ENCODE data around the gene ATAD1.
"Not testable (repeated sequence)": the region's sequence is repeated elsewhere in the genome, so short reads cannot be mapped to it uniquely, and the experiment has no call there.

The ATAD1 gene

DNA sequence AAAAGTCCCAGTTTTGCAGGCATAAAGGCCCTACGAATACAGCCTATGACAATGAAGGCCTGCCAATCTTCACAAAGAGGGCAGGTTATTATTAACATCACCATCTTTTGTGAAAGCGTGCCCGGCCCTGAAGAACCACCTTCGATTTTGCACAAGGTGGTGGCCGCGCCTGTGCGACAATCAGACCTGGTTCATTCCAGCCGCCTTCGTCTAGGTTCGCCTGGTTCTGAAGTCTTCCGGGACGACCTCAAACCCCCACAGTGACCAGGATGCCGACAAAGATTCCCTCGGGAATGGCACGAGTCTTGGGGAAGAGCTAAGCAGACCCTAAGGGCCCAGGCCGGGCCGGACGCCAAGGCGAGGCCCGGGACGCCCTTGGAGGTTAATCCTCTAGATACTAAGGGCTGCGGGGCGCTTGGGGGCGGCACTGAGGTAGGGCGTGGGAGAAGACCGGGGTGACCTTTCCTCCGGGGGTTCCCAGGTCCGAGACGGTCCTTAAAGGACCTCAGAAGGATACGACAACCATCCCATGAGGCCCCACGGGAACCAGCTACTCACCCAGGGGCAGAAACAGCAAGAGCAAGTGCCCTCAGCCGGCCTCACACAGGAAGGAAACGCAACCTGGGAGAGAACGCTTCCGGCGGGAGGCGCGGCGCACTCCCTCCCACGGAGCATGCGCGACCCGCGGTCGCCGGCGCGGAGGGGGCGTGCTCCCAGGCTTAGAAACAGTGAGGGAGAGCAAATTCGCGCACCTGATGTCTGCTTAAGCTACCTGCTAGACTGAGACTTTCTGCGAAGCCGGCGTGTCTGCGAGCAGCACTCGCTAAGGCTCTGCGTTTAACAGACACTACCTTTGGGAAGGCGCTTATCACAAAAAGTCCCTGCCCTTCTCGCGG, at the start of gene ATAD1:
Gene ATAD1 (minus strand): TSS at position 618 of the 896 bp plus-strand sequence. CDS start 3,627 bp downstream, outside the sequence.
- peak; percentile 88 for DNase-seq (ENCODE audit: low spot score)

DNA sequence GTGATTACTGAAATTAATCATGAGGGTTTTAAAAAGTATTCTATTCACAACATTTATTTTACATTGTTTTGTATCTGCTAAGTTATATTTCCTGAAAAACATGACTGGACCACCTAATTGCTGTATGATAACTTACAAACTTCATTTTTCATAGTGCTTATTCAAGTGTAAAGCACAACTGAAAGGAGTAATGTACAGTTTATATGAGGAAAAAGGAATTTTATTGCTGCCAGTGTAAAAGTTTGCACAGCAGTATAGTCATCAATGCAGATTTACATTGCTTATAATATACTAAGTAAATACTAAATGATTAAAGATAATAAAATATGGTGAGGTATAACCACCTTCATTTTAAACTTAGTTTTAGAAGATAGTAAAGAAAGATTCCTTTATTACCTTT, 49.4 kb upstream of the ATAD1 start:
- no peak for DNase-seq (ENCODE audit: low spot score)

- no peak for DNase-seq (ENCODE audit: low spot score)
Measured at GRCh38 chr10:87866412-87866974, 48.5 kb upstream of the ATAD1 start.

GRCh38 chr10:87865241-87865881, 47.3 kb upstream of the ATAD1 start:
- no peak for DNase-seq (ENCODE audit: low spot score)

GRCh38 chr10:87864496-87865059, 46.6 kb upstream of the ATAD1 start:
- DNase-seq (ENCODE audit: low spot score): no peak

DNA sequence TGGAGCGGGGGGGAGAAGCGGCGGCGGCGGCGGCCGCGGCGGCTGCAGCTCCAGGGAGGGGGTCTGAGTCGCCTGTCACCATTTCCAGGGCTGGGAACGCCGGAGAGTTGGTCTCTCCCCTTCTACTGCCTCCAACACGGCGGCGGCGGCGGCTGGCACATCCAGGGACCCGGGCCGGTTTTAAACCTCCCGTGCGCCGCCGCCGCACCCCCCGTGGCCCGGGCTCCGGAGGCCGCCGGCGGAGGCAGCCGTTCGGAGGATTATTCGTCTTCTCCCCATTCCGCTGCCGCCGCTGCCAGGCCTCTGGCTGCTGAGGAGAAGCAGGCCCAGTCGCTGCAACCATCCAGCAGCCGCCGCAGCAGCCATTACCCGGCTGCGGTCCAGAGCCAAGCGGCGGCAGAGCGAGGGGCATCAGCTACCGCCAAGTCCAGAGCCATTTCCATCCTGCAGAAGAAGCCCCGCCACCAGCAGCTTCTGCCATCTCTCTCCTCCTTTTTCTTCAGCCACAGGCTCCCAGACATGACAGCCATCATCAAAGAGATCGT, 46.0 kb upstream of the ATAD1 start:
- DNase-seq (ENCODE audit: low spot score): not testable (repeated sequence)

DNA sequence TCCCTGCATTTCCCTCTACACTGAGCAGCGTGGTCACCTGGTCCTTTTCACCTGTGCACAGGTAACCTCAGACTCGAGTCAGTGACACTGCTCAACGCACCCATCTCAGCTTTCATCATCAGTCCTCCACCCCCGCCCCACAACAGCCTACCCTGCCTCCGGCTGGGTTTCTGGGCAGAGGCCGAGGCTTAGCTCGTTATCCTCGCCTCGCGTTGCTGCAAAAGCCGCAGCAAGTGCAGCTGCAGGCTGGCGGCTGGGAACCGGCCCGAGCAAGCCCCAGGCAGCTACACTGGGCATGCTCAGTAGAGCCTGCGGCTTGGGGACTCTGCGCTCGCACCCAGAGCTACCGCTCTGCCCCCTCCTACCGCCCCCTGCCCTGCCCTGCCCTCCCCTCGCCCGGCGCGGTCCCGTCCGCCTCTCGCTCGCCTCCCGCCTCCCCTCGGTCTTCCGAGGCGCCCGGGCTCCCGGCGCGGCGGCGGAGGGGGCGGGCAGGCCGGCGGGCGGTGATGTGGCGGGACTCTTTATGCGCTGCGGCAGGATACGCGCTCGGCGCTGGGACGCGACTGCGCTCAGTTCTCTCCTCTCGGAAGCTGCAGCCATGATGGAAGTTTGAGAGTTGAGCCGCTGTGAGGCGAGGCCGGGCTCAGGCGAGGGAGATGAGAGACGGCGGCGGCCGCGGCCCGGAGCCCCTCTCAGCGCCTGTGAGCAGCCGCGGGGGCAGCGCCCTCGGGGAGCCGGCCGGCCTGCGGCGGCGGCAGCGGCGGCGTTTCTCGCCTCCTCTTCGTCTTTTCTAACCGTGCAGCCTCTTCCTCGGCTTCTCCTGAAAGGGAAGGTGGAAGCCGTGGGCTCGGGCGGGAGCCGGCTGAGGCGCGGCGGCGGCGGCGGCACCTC, 45.3 kb upstream of the ATAD1 start, which contains the start of the genes KLLN and PTEN:
Gene KLLN (minus strand): TSS at position 481 of the 891 bp plus-strand sequence. CDS start 1,046 bp downstream, outside the sequence.
Gene PTEN (plus strand): TSS at position 573 of the 891 bp plus-strand sequence. CDS start 845 bp downstream, outside the sequence.
- DNase-seq (ENCODE audit: low spot score): peak; percentile 77

GRCh38 chr10:87862679-87863052, 44.6 kb upstream of the ATAD1 start:
- peak; percentile 74 for DNase-seq (ENCODE audit: low spot score)

DNA sequence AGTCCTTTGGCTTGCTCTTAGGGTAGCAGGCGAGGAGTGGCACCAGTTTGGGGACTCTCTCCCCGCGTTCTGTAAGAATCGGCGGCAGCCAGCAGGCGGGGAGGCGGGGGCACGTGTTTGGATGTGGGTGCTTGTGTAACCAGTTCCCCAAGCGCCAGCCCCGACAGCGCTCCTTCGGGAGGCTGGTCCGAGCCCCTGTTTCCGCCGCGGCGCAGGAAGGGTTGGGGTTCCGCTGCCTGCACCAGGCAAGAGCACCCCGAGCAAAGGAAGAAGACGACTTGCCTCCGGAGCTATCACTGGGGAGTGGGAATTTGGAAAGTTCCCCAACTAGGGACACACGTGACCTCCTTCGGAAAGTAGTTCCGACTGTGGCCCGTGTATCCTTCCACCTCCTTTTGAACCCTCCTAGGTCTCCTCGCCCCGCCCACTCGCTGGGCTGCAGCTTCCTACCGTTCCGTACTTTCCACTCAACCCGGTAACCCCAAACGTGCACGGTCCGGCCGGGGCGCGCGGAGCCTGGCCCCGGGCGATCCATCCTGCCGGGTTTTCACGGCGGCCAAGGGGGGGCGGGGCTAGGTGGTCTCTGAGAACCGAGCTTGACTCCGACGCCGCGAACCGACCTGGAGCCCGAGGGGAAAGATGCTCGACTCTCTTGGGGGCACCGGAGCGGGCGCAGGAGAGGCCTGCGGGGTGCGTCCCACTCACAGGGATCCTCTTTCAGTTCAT, 44.1 kb upstream of the ATAD1 start:
- peak; percentile 94 for DNase-seq (ENCODE audit: low spot score)

DNA sequence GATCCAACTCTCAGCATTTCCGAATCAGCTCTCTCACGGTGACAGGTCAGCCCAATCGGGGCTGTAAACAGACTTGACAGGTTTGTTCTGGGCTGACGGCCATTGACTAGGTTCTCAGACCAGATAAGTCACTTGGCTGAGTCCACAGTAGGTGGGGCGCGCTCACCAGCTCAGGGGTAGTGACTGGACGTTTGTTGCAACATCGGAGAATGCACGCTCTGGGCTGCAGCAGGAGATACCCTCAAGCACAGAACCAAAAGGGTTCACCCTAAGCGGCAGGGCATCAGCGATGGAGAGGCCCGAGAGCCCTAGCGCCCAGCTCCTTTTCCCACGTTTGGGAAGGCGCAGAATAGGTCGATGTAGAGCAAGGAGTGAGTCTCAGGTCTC, 43.5 kb upstream of the ATAD1 start:
- DNase-seq (ENCODE audit: low spot score): peak; percentile 3

GRCh38 chr10:87860816-87861403, 42.9 kb upstream of the ATAD1 start:
- no peak for DNase-seq (ENCODE audit: low spot score)

- DNase-seq (ENCODE audit: low spot score): peak; percentile 59
Measured at GRCh38 chr10:87860156-87860795, 42.2 kb upstream of the ATAD1 start.

GRCh38 chr10:87855665-87856064, 37.6 kb upstream of the ATAD1 start:
- not testable (repeated sequence) for DNase-seq (ENCODE audit: low spot score)

DNA sequence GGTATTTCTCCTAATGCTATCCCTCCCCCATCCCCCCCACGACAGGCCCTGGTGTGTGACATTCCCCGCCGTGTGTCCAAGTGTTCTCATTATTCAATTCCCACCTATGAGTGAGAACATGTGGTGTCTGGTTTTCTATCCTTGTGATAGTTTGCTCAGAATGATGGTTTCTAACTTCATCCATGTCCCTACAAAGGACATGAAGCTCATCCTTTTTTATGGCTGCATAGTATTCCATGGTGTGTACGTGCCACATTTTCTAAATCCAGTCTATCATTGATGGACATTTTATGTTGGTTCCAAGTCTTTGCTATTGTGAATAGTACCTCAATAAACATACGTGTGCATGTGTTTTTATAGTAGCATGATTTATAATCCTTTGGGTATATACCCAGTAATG, 37.2 kb upstream of the ATAD1 start:
- not testable (repeated sequence) for DNase-seq (ENCODE audit: low spot score)

DNA sequence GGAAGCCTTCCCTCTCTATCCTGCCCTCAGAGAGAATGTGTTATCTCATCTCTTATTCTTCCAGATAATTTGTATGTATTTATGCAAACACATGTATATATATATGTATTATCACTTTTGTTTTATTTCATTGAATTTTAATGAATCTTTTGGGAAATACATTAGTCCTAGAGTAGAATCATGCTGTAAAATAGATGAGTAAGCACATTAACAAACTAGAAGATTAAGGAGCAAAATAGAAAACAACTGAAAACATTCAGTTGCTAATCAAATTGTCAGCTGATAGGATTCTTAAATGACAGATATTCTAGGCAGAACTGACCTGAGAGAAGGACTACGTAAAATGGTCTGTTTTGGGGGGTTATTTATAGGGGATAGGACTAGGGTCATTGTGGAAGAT, 34.1 kb upstream of the ATAD1 start:
- no peak for DNase-seq (ENCODE audit: low spot score)

DNA sequence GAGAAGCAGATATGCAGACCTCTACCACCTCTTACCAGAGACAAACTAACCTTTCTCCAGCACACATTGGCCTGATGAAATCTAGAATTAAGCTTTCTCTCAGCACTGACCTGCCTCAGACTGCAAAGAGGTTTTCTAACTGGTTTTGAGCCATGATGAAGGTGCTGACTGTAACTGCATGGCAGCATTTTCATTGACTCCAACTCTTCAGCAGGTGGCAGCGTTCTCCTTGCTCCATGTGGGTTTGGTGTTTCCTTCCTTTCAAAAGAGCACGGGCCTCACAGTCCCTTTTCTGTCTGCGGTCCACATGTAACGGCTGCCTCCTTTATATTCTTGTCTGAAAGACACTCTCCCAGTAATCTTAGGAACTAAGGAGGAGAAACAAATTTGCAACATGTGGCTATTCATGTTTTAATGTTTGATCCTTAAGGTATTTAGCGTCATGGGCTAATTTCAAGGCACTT, 32.7 kb upstream of the ATAD1 start:
- peak; percentile 67 for DNase-seq (ENCODE audit: low spot score)

- no peak for DNase-seq (ENCODE audit: low spot score)
Measured at GRCh38 chr10:87849001-87849400, 31.0 kb upstream of the ATAD1 start.

DNA sequence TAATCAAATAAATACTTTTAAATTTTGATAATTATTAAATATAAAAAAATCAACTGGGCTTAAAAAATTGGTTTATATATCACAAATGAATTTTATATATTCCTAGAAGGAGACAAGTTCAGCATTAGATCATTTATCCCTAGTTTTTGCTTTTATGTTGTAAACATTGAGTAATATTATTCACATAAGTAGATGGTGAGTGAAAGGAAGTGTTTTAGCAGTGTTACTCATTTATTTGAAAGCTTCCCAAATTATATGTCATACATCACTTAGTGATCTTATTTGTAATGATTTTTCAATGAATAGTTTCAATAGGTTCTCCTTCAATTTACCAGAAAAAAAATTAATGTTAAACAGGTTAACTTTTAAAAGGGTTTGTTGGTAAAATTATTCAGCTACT, 29.5 kb upstream of the ATAD1 start:
- DNase-seq (ENCODE audit: low spot score): no peak

- not testable (repeated sequence) for DNase-seq (ENCODE audit: low spot score)
Measured at GRCh38 chr10:87846711-87847110, 28.7 kb upstream of the ATAD1 start.
